ENCODE measurements around the gene AHR. TPM values are rescaled to one million over a fixed set of nuclear protein-coding genes. Genes with fewer than 3 reads are reported as not detected.

The AHR gene
- total and polyA plus RNA-seq, 2 donors (not counting 3 experiments of a cell fraction or from before 2014, with no cell fraction given) = 4.8 to 31.8 TPM

DNA sequence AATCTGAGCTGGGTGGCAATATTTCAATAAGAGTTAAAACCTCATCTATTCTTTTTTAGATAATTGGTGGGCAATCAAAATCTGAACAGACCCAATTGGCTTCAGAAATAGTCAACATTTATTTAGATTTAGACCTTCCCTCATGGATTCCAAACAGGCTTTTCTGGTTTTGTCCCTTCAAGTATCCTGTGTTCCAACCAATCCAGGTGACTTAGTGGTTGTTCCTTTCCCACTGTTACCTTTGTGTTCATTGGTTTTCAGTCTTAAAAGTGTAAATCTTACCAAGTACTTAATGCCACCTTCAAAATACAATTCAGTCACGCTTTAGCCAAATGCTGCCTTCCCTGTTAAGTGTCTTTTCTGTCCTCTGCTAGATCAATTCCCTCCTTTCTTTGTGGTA, 85.9 kb downstream of the AHR start:
- POLR2A ChIA-PET = no interaction called here
- no TSS peak for BruUV-seq (replicated peaks)
- Histone ChIP-seq H3K4me3 (replicated peaks in 1 of 3; ENCODE audit: insufficient read depth in 1 of 3, low read depth in 1 of 3, low read length in 3 of 3) (no peak overlapping the region), H3K9me1 (replicated peaks; ENCODE audit: control insufficient read depth, extremely low read depth, insufficient read depth, low read length) (no peaks in the 10 kb centered on the region), H3K9me3 (replicated peaks; ENCODE audit: control insufficient read depth, insufficient read depth, low read length) (no peaks in the 10 kb centered on the region), H3K9ac (replicated peaks; ENCODE audit: extremely low read depth, insufficient read depth, low read length) (no peak overlapping the region), H3K4me1 (ENCODE audit: control insufficient read depth, extremely low read depth, insufficient read depth, low read length) (no peaks in the 10 kb centered on the region), H3K27ac (ENCODE audit: insufficient read depth, low read depth, low read length) (no peak overlapping the region), H3K27me3 (ENCODE audit: control insufficient read depth in 2 of 2, insufficient read depth in 2 of 2, low read length in 2 of 2) (no peaks in the 10 kb centered on the region), H3K79me2 (ENCODE audit: control insufficient read depth, insufficient read depth, low read length) (no peaks in the 10 kb centered on the region), H3K36me3 (ENCODE audit: control insufficient read depth in 2 of 2, extremely low read depth in 1 of 2, insufficient read depth in 2 of 2, low read length in 2 of 2) (no peaks in the 10 kb centered on the region), H3K4me2 (ENCODE audit: insufficient read depth, low read length) (no peak overlapping the region), H4K20me1 (replicated peaks; ENCODE audit: control insufficient read depth, extremely low read depth, insufficient read depth, low read length) (no peaks in the 10 kb centered on the region), H2AFZ (ENCODE audit: low read depth, low read length) (no peak overlapping the region)
- CTCF ChIA-PET = interaction anchor here (1.2 kb wide), 1 partner anchor 80 kb away, joined by 3 read pairs; no protein-coding TSS in a partner anchor
- FAIRE-seq (no peak), DNase-seq (ENCODE audit: low read depth, low spot score) (no peak)
- TF ChIP-seq GATA2 (IDR thresholded peaks at IDR 0.05; ENCODE audit: insufficient read depth, insufficient read length, low read depth, low read length) (no peak), MYC (IDR thresholded peaks at IDR 0.05; ENCODE audit: low read depth, low read length) (no peak), FOS (IDR thresholded peaks at IDR 0.05; ENCODE audit: borderline replicate concordance, insufficient read depth, low read length) (no peak), JUN (IDR thresholded peaks at IDR 0.05; ENCODE audit: borderline replicate concordance, insufficient read depth, insufficient read length, low read depth) (no peak), EZH2 (IDR thresholded peaks at IDR 0.05; ENCODE audit: borderline replicate concordance, low read depth, low read length, severe bottlenecking) (no peak), POLR2A (IDR thresholded peaks at IDR 0.05; ENCODE audit: low read depth, low read length) (no peak), CTCF (IDR thresholded peaks at IDR 0.05; ENCODE audit: extremely low read depth in 1 of 2, insufficient read depth in 1 of 2, low read depth in 1 of 2, low read length in 2 of 2) (no peak), POLR2AphosphoS5 (IDR thresholded peaks at IDR 0.05; ENCODE audit: insufficient read depth, low read depth, low read length) (no peak)
- TF ChIP-seq, protein P1, sequence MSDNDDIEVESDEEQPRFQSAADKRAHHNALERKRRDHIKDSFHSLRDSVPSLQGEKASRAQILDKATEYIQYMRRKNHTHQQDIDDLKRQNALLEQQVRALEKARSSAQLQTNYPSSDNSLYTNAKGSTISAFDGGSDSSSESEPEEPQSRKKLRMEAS (IDR thresholded peaks at IDR 0.05; ENCODE audit: insufficient read depth, insufficient read length) = no peak
- dilution Hi-C loops (cut with MboI; ENCODE audit: extremely low pct_ligation_motif_present, low sequenced_read_pairs) (no loop called here), intact Hi-C loops (cut with micrococcal nuclease) (no loop called here)

Data from endothelial cell of umbilical vein (primary cell).